Smooth muscle cell (in vitro differentiated cells): ENCODE measurements around the gene SKAP1. TPM values are rescaled to one million over a fixed set of nuclear protein-coding genes. Genes with fewer than 3 reads are reported as not detected.

ENCODE experiments used
- DNase-seq: peaks from one replicate; lab custom pipeline; 2025; ENCODE audit not compliant: unreplicated experiment; lab: John Stamatoyannopoulos, UW
- H2AFZ ChIP-seq: fragments of 200-600 bp; sonication (generic); 2 replicates; pipeline ENCODE4 v1.6.0; 2016; ENCODE audit warnings: antibody characterized with exemption, low read depth, mild to moderate bottlenecking
- H3F3A ChIP-seq: fragments of 200-600 bp; sonication (generic); 2 replicates; pipeline ENCODE4 v1.6.0; 2017; ENCODE audit warnings: antibody characterized with exemption, low read depth
- H3K27ac ChIP-seq: fragments of 200-600 bp; sonication (generic); 2 replicates; pipeline ENCODE4 v1.5.1; 2016; ENCODE audit warnings: low read depth, mild to moderate bottlenecking
- H3K27me3 ChIP-seq: fragments of 200-600 bp; sonication (generic); 2 replicates; pipeline ENCODE4 v1.6.1; 2016; ENCODE audit warnings: low read depth, mild to moderate bottlenecking
- H3K36me3 ChIP-seq: fragments of 200-600 bp; sonication (generic); 2 replicates; pipeline ENCODE4 v1.5.1; 2016; ENCODE audit warnings: low read depth
- H3K4me1 ChIP-seq: fragments of 200-600 bp; sonication (generic); 2 replicates; pipeline ENCODE4 v1.5.1; 2016; ENCODE audit warnings: low read depth
- H3K4me2 ChIP-seq: fragments of 200-600 bp; sonication (generic); 2 replicates; pipeline ENCODE4 v1.6.0; 2016; ENCODE audit warnings: mild to moderate bottlenecking
- H3K4me3 ChIP-seq: fragments of 200-600 bp; sonication (generic); 2 replicates; pipeline ENCODE4 v1.5.1; 2016; ENCODE audit warnings: mild to moderate bottlenecking
- H3K79me2 ChIP-seq: fragments of 200-600 bp; sonication (generic); 2 replicates; pipeline ENCODE4 v1.6.0; 2016; ENCODE audit warnings: low read depth, mild to moderate bottlenecking
- H3K9ac ChIP-seq: fragments of 200-600 bp; sonication (generic); 2 replicates; pipeline ENCODE4 v1.6.0; 2016; ENCODE audit warnings: low read depth
- H3K9me3 ChIP-seq: fragments of 200-600 bp; sonication (generic); replicated peaks from 2 replicates; pipeline ENCODE4 v1.5.1; 2016; ENCODE audit warnings: low read depth
- H4K20me1 ChIP-seq: fragments of 200-600 bp; sonication (generic); 2 replicates; pipeline ENCODE4 v1.6.0; 2016; ENCODE audit warnings: low read depth
- WGBS: methylation state at CpG from one replicate; pipeline ENCODE4 v1.1.7; 2016; ENCODE audit warnings: low lambda C conversion rate; 5-methylcytosine and 5-hydroxymethylcytosine counted together
- polyA plus RNA-seq: library from polyadenylated mRNA; unstranded; fragments of >200 nt; fragmentation: Nextera tagmentation; extraction: Ambion mirVana; gene quantifications from 2 replicates; pipeline ENCODE4 v1.2.1, GENCODE V29; 2016
- total RNA-seq: library from RNA; depleted of rRNA; stranded (reverse); fragments of >200 nt; gene quantifications from 2 replicates; pipeline ENCODE4 v1.2.3, GENCODE V29; 2014
- TF ChIP-seq, protein P1 (sequence below): fragments of 200-600 bp; sonication (generic); IDR thresholded peaks from 2 replicates; pipeline ENCODE4 v1.5.1; 2017; ENCODE audit warnings: borderline replicate concordance, mild to moderate bottlenecking, antibody characterized with exemption; ENCODE audit not compliant: insufficient read depth, poor library complexity, severe bottlenecking

Gene SKAP1
- total and polyA plus RNA-seq, 2 experiments from 2014 or later = not detected

DNA sequence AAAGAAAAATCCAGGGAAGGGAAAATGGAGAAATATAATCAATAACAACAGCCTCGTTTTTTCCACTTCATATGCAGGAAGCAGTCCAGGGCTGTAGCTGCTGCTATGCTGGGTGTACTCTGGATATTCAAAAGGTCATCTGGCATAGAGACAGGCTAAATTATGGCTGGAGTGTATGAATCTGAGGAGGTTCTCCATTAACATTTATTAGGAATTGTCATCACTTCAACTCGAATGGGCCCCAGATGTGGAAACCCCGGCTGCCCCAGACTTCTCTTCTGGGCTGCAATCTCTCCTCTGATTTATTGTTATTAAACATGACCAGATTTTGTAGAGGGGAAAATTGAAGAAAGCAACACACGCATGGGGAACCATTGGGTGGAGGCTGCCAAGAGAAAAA, 33.5 kb upstream of the SKAP1 start:
- H3K79me2 ChIP-seq = no peaks in the 10 kb centered on the region
- no peak overlapping the region for H3K4me3 ChIP-seq
- H3K36me3 ChIP-seq = no peaks in the 10 kb centered on the region
- WGBS = 82% methylated on average over 4 of the region's 4 CpGs
- H2AFZ ChIP-seq = no peak overlapping the region
- H3K9me3 ChIP-seq = no peaks in the 10 kb centered on the region
- H3K4me2 ChIP-seq = no peak overlapping the region
- H3K27me3 ChIP-seq = peaks cover 79% of the 10 kb centered on the region
- no peaks in the 10 kb centered on the region for H3K4me1 ChIP-seq
- no peak overlapping the region for H3K9ac ChIP-seq
- H4K20me1 ChIP-seq = no peaks in the 10 kb centered on the region
- H3F3A ChIP-seq = no peaks in the 10 kb centered on the region
- H3K27ac ChIP-seq = no peak overlapping the region
- TF ChIP-seq, protein P1, sequence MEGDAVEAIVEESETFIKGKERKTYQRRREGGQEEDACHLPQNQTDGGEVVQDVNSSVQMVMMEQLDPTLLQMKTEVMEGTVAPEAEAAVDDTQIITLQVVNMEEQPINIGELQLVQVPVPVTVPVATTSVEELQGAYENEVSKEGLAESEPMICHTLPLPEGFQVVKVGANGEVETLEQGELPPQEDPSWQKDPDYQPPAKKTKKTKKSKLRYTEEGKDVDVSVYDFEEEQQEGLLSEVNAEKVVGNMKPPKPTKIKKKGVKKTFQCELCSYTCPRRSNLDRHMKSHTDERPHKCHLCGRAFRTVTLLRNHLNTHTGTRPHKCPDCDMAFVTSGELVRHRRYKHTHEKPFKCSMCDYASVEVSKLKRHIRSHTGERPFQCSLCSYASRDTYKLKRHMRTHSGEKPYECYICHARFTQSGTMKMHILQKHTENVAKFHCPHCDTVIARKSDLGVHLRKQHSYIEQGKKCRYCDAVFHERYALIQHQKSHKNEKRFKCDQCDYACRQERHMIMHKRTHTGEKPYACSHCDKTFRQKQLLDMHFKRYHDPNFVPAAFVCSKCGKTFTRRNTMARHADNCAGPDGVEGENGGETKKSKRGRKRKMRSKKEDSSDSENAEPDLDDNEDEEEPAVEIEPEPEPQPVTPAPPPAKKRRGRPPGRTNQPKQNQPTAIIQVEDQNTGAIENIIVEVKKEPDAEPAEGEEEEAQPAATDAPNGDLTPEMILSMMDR = no peak
- no peak for DNase-seq

DNA sequence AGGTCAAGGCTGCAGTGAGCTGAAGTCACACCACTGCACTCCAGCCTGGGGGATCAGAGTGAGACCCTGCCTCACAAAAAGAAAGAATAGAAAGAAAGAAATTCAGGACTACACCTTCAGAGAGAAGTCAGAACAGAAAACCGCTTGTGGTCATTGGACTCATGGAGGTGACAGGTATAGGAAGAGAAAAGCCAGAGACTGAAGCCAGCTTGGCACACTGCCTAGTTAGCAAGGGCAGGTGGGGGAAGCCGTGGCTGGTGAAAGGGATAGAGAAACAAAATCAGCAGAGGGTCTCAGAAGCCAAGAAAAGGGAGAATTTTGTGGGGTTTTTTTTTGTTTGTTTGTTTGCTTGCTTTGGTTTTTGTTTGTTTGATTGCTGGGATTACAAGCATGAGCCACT, 32.9 kb upstream of the SKAP1 start:
- peaks cover 78% of the 10 kb centered on the region for H3K27me3 ChIP-seq
- H3F3A ChIP-seq = no peaks in the 10 kb centered on the region
- H3K4me1 ChIP-seq = no peaks in the 10 kb centered on the region
- DNase-seq = no peak
- no peaks in the 10 kb centered on the region for H4K20me1 ChIP-seq
- no peaks in the 10 kb centered on the region for H3K79me2 ChIP-seq
- H3K36me3 ChIP-seq = no peaks in the 10 kb centered on the region
- 96% methylated on average over 2 of the region's 2 CpGs for WGBS
- no peak overlapping the region for H3K27ac ChIP-seq
- TF ChIP-seq, protein P1 = no peak
- no peak overlapping the region for H3K4me3 ChIP-seq
- H3K4me2 ChIP-seq = no peak overlapping the region
- H3K9ac ChIP-seq = no peak overlapping the region
- H2AFZ ChIP-seq = no peak overlapping the region
- H3K9me3 ChIP-seq = no peaks in the 10 kb centered on the region

DNA sequence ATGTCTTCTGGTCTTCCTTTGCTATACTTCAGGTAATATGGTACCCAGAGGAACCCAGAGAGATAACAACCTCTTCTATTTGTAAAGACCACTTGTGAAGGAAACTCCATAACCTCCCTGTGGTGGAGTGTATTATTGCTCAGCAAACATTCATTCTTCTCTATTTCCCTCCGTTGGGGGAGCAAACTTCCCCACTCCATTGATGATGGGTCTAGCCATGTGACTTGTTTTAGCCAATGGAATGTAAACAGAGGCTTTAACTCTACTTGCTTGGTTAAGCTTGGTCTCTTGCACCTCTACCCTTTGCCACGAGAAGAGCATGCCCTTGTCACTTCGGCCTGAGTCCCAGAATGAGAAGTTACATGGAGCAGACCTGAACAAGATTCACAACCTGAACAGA, 30.0 kb upstream of the SKAP1 start:
- Histone ChIP-seq H3K4me1 (no peaks in the 10 kb centered on the region), H3K4me3 (no peak overlapping the region), H3K36me3 (no peaks in the 10 kb centered on the region), H4K20me1 (no peaks in the 10 kb centered on the region), H3K27me3 (peaks cover 81% of the 10 kb centered on the region), H3F3A (no peaks in the 10 kb centered on the region), H3K27ac (no peak overlapping the region), H3K9me3 (no peaks in the 10 kb centered on the region), H3K9ac (no peak overlapping the region), H2AFZ (no peak overlapping the region), H3K4me2 (no peak overlapping the region), H3K79me2 (no peaks in the 10 kb centered on the region)
- WGBS = 64% methylated on average over 3 of the region's 3 CpGs
- no peak for DNase-seq
- TF ChIP-seq, protein P1 = no peak

DNA sequence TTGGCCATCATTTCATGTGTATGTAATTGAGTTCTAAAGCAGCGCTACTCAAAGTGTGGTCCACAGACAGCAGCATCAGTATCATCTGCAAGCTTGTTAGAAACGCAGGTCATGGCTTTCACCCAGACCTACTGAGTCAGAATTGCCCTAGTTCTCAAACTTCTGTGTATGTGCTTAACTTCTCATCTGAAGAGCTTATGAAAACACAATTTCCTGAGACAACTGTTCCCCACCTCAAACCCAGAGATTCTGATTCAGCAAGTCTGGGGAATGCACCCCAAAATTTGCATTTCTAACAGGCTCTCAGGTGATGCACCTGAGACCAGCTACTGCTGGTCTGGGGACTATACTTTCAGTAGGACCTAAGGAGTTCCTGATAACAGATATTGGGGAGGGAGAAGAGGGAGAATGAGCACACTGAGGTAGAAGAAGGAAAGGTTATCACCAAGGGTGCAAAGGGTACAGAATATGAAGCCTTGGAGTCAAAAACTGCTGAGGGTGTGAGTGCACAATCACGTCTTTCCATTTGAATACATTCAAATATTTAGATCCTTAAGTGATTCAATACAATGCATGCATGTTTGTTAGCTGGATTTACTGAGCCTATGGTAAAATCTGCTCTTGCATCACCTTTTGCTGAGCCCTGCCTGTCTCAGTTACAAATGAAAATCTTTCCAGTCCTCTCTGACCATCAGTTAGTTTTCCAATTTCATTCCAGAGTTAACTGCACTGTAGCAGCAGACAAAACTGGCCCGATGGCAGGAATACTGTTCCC, 29.2 kb upstream of the SKAP1 start:
- H3K9me3 ChIP-seq = no peaks in the 10 kb centered on the region
- no peak overlapping the region for H3K4me2 ChIP-seq
- H3K4me3 ChIP-seq = no peak overlapping the region
- no peaks in the 10 kb centered on the region for H3K36me3 ChIP-seq
- no peaks in the 10 kb centered on the region for H3K79me2 ChIP-seq
- H3K27me3 ChIP-seq = peaks cover 74% of the 10 kb centered on the region
- 83% methylated on average over 4 of the region's 4 CpGs for WGBS
- no peak overlapping the region for H3K9ac ChIP-seq
- no peaks in the 10 kb centered on the region for H3K4me1 ChIP-seq
- no peak overlapping the region for H2AFZ ChIP-seq
- TF ChIP-seq, protein P1 = no peak
- no peak for DNase-seq
- no peaks in the 10 kb centered on the region for H3F3A ChIP-seq
- no peaks in the 10 kb centered on the region for H4K20me1 ChIP-seq
- no peak overlapping the region for H3K27ac ChIP-seq
